Activated CD8-positive, alpha-beta memory T cell treated with anti-CD3 and anti-CD28 coated beads, Interleukin-2, amount 10 ng/mL, durations not matched to agents 7 days and 5 days (primary cell): ENCODE results near the gene SNTG2. TPM values are rescaled to one million over a fixed set of nuclear protein-coding genes. Genes with fewer than 3 reads are reported as not detected.

Experiments used
- ATAC-seq: fragments of 150-1000 bp; cut with Tn5 transposase; one replicate; pipeline ENCODE4 v1.10.0; 2021; ENCODE audit warnings: moderate library complexity
- CTCF ChIA-PET: fragments of 350-600 bp; sonication (Branson Sonifier 250); formaldehyde crosslinking; loops from one replicate; lab custom pipeline; 2021; ENCODE audit warnings: antibody characterized with exemption; lab: Charles Lee
- DNase-seq: peaks from one replicate; pipeline ENCODE4 v3.0.0-alpha.2; 2020
- H3K27ac Mint-ChIP-seq: one replicate; pipeline ENCODE4 v1.8.0; 2021; ENCODE audit warnings: mild to moderate bottlenecking, mixed read lengths
- H3K27me3 Mint-ChIP-seq: one replicate; pipeline ENCODE4 v1.8.0; 2021; ENCODE audit warnings: mixed read lengths
- H3K36me3 Mint-ChIP-seq: one replicate; pipeline ENCODE4 v1.8.0; 2021; ENCODE audit warnings: mild to moderate bottlenecking, mixed read lengths
- H3K4me1 Mint-ChIP-seq: one replicate; pipeline ENCODE4 v1.8.0; 2021; ENCODE audit warnings: mixed read lengths
- H3K4me3 Mint-ChIP-seq: one replicate; pipeline ENCODE4 v1.8.0; 2021; ENCODE audit warnings: mild to moderate bottlenecking, moderate library complexity, mixed read lengths
- H3K9me3 Mint-ChIP-seq: one replicate; pipeline ENCODE4 v1.8.0; 2022; ENCODE audit warnings: low read depth, mixed read lengths
- total RNA-seq, 2 experiments: library from RNA; stranded (reverse); gene quantifications; one replicate each; pipeline ENCODE4 v1.2.3, GENCODE V29; 2021

The SNTG2 gene
- total RNA-seq, 2 experiments from 2014 or later = 0.37 to 1.6 TPM

- Mint-ChIP-seq H3K4me1 (no peaks in the 10 kb centered on the region), H3K4me3 (no peak overlapping the region), H3K9me3 (no peaks in the 10 kb centered on the region), H3K36me3 (no peaks in the 10 kb centered on the region), H3K27ac (no peak overlapping the region), H3K27me3 (no peaks in the 10 kb centered on the region)
- no peak for DNase-seq
- CTCF ChIA-PET = no interaction called here
- ATAC-seq = no peak
Observed at GRCh38 chr2:1069847-1070246, 119.2 kb downstream of the SNTG2 start.

GRCh38 chr2:1070601-1071000 lies 120.0 kb downstream of the SNTG2 start:
- no peaks in the 10 kb centered on the region for H3K27me3 Mint-ChIP-seq
- DNase-seq (no peak), ATAC-seq (no peak)
- CTCF ChIA-PET = no interaction called here
- H3K27ac Mint-ChIP-seq = no peak overlapping the region
- no peak overlapping the region for H3K4me3 Mint-ChIP-seq
- H3K36me3 Mint-ChIP-seq = no peaks in the 10 kb centered on the region
- no peaks in the 10 kb centered on the region for H3K9me3 Mint-ChIP-seq
- no peaks in the 10 kb centered on the region for H3K4me1 Mint-ChIP-seq

GRCh38 chr2:1071650-1072049 lies 121.0 kb downstream of the SNTG2 start:
- CTCF ChIA-PET = no interaction called here
- Mint-ChIP-seq H3K9me3 (no peaks in the 10 kb centered on the region), H3K4me3 (no peak overlapping the region), H3K27me3 (no peaks in the 10 kb centered on the region), H3K36me3 (no peaks in the 10 kb centered on the region), H3K27ac (no peak overlapping the region), H3K4me1 (no peaks in the 10 kb centered on the region)
- DNase-seq (no peak), ATAC-seq (no peak)

- H3K36me3 Mint-ChIP-seq = no peaks in the 10 kb centered on the region
- CTCF ChIA-PET = no interaction called here
- H3K4me3 Mint-ChIP-seq = no peak overlapping the region
- H3K9me3 Mint-ChIP-seq = no peaks in the 10 kb centered on the region
- no peaks in the 10 kb centered on the region for H3K4me1 Mint-ChIP-seq
- no peaks in the 10 kb centered on the region for H3K27me3 Mint-ChIP-seq
- H3K27ac Mint-ChIP-seq = no peak overlapping the region
- DNase-seq = no peak
- no peak for ATAC-seq
Observed at GRCh38 chr2:1072250-1072649, 121.6 kb downstream of the SNTG2 start.

- CTCF ChIA-PET = no interaction called here
- H3K36me3 Mint-ChIP-seq = no peaks in the 10 kb centered on the region
- no peaks in the 10 kb centered on the region for H3K27me3 Mint-ChIP-seq
- DNase-seq (no peak), ATAC-seq (no peak)
- H3K4me1 Mint-ChIP-seq = no peaks in the 10 kb centered on the region
- H3K4me3 Mint-ChIP-seq = no peak overlapping the region
- no peaks in the 10 kb centered on the region for H3K9me3 Mint-ChIP-seq
- H3K27ac Mint-ChIP-seq = no peak overlapping the region
Observed at GRCh38 chr2:1077911-1078310, 127.3 kb downstream of the SNTG2 start.

DNA sequence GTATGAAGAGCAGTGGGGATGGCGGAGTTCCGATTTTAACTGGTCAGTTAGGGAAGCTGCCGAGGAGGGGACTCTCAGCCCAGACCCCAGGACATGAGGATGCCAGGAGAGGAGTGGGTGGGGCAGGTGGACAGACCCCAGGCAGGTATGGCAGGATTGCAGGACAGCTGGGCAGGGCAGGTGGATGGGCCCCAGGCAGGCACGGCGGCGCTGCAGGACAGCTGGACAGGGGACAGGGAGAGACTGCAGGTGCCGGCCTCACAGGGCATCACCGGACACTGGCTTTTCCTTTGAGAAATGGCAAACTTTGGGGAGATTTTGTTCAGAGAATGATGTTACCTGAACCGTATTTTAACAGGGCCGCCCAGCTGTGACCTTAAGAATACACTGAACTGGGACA lies 127.7 kb downstream of the SNTG2 start:
- H3K4me1 Mint-ChIP-seq = no peaks in the 10 kb centered on the region
- ATAC-seq (no peak), DNase-seq (no peak)
- H3K36me3 Mint-ChIP-seq = no peaks in the 10 kb centered on the region
- no peaks in the 10 kb centered on the region for H3K27me3 Mint-ChIP-seq
- no peak overlapping the region for H3K27ac Mint-ChIP-seq
- no peak overlapping the region for H3K4me3 Mint-ChIP-seq
- CTCF ChIA-PET = no interaction called here
- H3K9me3 Mint-ChIP-seq = no peaks in the 10 kb centered on the region

DNA sequence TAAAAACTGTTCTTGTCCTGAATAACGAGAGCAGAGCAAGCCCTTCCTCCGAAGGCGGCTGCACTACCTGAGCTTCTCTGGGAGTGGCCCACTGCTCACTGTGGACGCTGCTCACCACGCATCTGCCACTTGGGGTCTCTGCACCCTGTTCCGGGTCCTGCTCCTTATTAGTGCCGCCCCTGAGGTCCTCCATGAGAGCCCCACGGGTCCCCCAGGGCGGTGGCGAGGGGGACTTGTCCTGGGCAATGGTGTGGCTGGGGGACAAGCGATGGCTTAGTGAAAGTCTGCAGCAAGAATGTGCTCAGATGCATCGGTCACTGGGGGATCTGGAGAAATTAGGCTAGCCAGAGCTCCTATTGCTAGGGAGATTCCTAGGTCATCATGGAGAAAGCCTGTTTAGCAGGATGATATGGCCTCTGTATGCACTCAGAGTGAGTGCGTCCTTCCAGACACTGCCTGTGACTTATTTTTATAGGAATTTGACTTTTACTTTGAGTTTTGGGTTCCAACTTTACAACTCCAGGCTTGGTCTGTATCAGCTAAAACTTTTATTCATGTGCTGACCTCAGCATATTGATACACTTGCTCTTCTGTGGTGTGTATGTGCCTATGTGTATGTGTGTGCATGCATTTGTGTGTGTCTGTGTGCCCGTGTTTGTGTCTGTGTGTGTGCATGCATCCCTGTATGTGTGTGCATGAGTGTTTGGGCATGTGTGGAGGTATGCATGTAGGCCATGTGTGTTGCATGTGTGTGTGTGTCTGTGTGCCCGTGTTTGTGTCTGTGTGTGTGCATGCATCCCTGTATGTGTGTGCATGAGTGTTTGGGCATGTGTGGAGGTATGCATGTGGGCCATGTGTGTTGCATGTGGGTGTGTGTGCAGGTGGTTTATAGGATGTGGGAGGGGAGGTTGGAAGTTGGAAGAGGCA lies 129.5 kb downstream of the SNTG2 start:
- no peak overlapping the region for H3K4me3 Mint-ChIP-seq
- no peak for ATAC-seq
- no peaks in the 10 kb centered on the region for H3K9me3 Mint-ChIP-seq
- no peaks in the 10 kb centered on the region for H3K36me3 Mint-ChIP-seq
- no peaks in the 10 kb centered on the region for H3K4me1 Mint-ChIP-seq
- no peak for DNase-seq
- H3K27me3 Mint-ChIP-seq = no peaks in the 10 kb centered on the region
- CTCF ChIA-PET = no interaction called here
- H3K27ac Mint-ChIP-seq = no peak overlapping the region

DNA sequence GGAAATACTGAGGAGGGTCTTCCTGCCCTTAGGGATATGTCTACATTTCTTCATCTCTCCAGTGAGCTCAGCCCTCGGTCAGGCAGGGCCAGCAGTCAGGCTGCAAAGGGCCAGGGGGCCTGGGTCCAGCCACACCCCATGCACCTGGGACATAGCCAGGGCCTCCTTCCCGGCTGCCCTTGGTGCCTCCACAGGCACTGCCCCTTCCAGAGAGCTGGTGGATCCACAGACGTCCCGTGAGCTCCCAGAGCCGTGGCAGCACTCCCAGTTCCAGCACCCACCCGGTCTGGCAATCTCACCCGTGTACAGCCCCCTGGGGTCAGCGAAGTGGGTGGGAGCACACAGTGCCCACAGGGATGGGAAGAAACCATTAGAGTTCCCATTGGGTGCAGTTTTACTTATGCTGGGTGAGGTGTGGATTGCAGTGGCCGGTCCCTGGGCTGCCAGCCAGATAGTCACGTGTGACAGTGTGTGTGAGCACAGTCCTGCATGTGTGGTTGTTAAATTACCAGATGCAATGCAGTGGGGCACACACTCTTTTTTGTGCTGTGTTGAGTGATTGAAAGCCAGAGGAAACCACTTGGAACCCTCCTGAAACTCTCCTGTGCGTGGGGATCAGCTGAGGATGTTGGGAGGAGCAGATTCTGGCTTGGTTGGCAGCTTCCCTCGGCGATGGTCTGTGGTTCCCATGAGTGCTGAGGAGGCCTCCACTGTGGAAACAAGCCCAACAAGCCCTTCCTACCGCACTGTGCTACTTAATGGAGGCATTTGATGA lies 131.0 kb downstream of the SNTG2 start:
- Mint-ChIP-seq H3K36me3 (no peaks in the 10 kb centered on the region), H3K4me3 (no peak overlapping the region), H3K27ac (no peak overlapping the region), H3K27me3 (no peaks in the 10 kb centered on the region), H3K4me1 (no peaks in the 10 kb centered on the region), H3K9me3 (no peaks in the 10 kb centered on the region)
- CTCF ChIA-PET = no interaction called here
- DNase-seq = no peak
- no peak for ATAC-seq

DNA sequence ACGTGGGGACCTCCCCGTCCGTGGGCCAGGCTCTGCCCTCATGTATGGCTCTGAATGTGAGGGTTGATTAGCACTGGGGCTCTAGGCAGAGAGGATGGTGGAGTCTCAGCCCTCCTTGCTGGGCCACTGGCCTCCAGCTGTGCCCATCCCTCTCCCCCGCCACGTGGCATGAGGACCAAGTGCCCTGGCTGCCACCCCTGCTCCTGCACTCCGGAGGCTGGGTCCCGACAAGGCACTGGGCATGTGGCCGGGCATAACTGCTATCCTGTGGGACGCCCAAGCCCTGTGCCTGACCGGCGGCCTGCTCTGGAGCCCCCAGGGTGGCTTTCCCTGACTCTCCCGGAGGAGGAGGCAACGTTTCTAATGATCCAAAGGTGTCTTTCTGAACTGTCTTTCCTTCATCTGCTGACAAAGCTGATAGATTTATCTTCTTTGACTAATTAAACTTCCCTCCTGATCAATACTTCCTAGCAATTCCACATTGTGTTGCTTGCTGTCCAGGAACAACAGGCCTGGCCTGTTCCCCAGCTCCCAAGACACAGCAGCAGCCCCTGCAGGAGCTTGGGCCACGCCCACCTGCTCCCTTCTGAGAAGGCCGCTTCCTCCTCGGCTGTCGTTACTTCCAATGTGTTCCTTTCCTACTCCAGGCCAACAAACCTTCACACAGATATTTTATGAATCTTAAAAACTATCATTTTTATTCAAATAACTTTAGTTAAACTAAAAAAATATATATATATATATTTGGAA lies 132.0 kb downstream of the SNTG2 start:
- no peaks in the 10 kb centered on the region for H3K4me1 Mint-ChIP-seq
- CTCF ChIA-PET = no interaction called here
- H3K4me3 Mint-ChIP-seq = no peak overlapping the region
- H3K27me3 Mint-ChIP-seq = no peaks in the 10 kb centered on the region
- H3K36me3 Mint-ChIP-seq = no peaks in the 10 kb centered on the region
- DNase-seq (no peak), ATAC-seq (no peak)
- no peak overlapping the region for H3K27ac Mint-ChIP-seq
- H3K9me3 Mint-ChIP-seq = no peaks in the 10 kb centered on the region

DNA sequence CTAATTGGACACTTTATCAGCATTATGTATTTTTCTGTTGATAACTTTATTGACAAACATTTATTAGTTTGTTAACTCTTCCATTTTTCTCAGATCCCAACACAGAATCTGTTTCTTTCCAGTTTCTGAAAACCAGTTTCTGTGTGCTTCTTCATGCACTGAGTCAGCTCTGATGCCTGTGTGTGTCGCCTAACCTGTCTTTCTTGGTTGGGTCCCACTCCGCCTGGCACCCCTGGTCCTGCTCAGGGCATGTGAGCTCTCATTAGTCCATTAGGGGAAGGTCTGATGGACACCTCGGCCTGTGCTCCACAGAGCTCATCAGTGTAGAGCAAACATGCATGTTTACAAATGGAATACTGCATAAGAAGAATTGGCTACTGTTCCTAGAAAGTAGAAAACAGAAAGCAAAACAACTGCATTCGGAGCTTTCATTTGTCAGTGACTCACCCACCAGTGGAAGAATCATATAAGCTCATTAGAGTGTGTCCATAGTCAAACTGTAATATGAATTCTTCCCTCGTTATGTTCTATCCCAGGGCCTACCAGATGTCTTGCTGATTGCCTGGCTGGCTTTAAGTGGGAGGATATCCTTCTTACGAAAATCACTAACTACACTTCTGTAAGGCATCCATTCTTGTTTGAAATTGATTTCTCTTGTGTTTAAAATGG lies 137.7 kb downstream of the SNTG2 start:
- CTCF ChIA-PET = interaction anchor here (1.2 kb wide), 1 partner anchor 373 kb away, joined by 3 read pairs; no protein-coding TSS in a partner anchor
- Mint-ChIP-seq H3K27me3 (no peaks in the 10 kb centered on the region), H3K4me3 (no peak overlapping the region), H3K36me3 (no peaks in the 10 kb centered on the region), H3K9me3 (no peaks in the 10 kb centered on the region), H3K27ac (no peak overlapping the region), H3K4me1 (no peaks in the 10 kb centered on the region)
- ATAC-seq (no peak), DNase-seq (no peak)

GRCh38 chr2:1088940-1089339 lies 138.3 kb downstream of the SNTG2 start:
- no peak overlapping the region for H3K4me3 Mint-ChIP-seq
- H3K9me3 Mint-ChIP-seq = no peaks in the 10 kb centered on the region
- no peaks in the 10 kb centered on the region for H3K27me3 Mint-ChIP-seq
- no peak overlapping the region for H3K27ac Mint-ChIP-seq
- no peak for DNase-seq
- no peak for ATAC-seq
- CTCF ChIA-PET = interaction anchor here (1.2 kb wide), 1 partner anchor 374 kb away, joined by 3 read pairs; no protein-coding TSS in a partner anchor
- no peaks in the 10 kb centered on the region for H3K4me1 Mint-ChIP-seq
- H3K36me3 Mint-ChIP-seq = no peaks in the 10 kb centered on the region

DNA sequence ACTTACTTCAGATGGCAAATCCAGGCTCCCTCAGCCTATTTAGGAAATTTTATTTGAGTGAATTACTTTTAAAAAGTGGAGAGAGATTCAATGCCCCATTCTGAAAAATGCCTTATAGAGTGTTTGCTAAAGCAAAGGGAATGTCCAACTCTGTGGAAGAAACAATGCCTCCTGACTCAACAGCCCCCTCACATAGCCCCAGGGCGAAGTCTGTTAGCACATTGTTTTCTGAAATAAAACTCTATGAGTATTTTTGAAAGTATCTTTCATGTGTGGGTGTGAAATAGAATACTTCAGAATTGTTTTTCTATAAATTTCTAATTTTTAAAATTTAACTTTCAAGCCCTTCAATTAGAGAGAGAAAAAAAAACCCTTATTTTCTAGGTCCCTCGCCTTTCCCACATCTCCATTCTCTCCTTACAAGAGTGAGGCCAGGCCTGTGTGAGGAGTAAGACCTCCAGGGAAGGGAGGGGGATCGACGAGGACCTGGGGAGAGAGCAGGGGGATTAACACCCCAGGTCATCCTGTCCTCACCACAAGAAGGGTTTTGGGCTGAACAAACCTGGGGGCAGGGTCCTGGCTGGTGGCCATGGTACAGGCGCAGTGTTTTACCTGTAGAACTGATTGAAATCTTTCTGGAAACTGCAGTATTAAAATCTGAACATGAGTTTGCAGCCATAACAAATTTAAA lies 141.4 kb downstream of the SNTG2 start:
- no peak for ATAC-seq
- no peak overlapping the region for H3K4me3 Mint-ChIP-seq
- H3K27ac Mint-ChIP-seq = no peak overlapping the region
- no peaks in the 10 kb centered on the region for H3K9me3 Mint-ChIP-seq
- CTCF ChIA-PET = no interaction called here
- no peaks in the 10 kb centered on the region for H3K36me3 Mint-ChIP-seq
- H3K27me3 Mint-ChIP-seq = no peaks in the 10 kb centered on the region
- no peaks in the 10 kb centered on the region for H3K4me1 Mint-ChIP-seq
- no peak for DNase-seq
